Tibial artery (tissue), 4 donors: ENCODE results near the gene SEPTIN5.

Experiments
- DNase-seq, 2 donors: peaks; one replicate each; pipeline ENCODE4 v3.0.0-alpha.2; 2019
- H3K27ac ChIP-seq, 2 donors: fragments of 200-600 bp; sonication (generic) in 1 of 2; 1 replicate in 1 of 2; 2 replicates in 1 of 2; pipeline ENCODE4 v1.5.1; 2018 to 2019; ENCODE audit warnings: mild to moderate bottlenecking in 1 of 2
- H3K27me3 ChIP-seq, 2 donors: fragments of 200-600 bp; sonication (generic) in 1 of 2; one replicate each; pipeline versions ENCODE4 v1.5.1 to v1.6.0; 2016 to 2019
- H3K36me3 ChIP-seq, 3 donors: fragments of 200-600 bp; sonication (generic) in 2 of 3; one replicate each; pipeline ENCODE4 v1.5.1; 2016 to 2019; ENCODE audit warnings: mild to moderate bottlenecking in 2 of 3
- H3K4me1 ChIP-seq, 4 donors: fragments of 200-600 bp; sonication (generic) in 2 of 4; 1 replicate in 3 of 4; 2 replicates in 1 of 4; pipeline ENCODE4 v1.5.1; 2016 to 2019
- H3K4me3 ChIP-seq, 2 donors: fragments of 200-600 bp; sonication (generic) in 1 of 2; 1 replicate in 1 of 2; 2 replicates in 1 of 2; pipeline ENCODE4 v1.5.1; 2018 to 2019; ENCODE audit warnings: mild to moderate bottlenecking in 2 of 2
- H3K9me3 ChIP-seq, 3 donors: fragments of 200-600 bp; sonication (generic) in 1 of 3; one replicate each; pipeline ENCODE4 v1.5.1; 2016 to 2019
- intact Hi-C: fragments of 100-400 bp; cut with DNase I; formaldehyde crosslinking; loops from one replicate; pipeline ENCODE4 v1.15.0; 2023; ENCODE audit warnings: low total_unique reads
- TF ChIP-seq, protein P1 (sequence below), 2 experiments: fragments of 200-600 bp in 1 of 2; fragments of 450-650 bp in 1 of 2; IDR thresholded peaks; one replicate each; pipeline ENCODE4 v1.5.1; 2017 to 2019; ENCODE audit warnings: antibody characterized with exemption in 2 of 2, mild to moderate bottlenecking in 1 of 2, moderate library complexity in 1 of 2

SEPTIN5 gene

GRCh38 chr22:19763458-19764298 is 49.4 kb downstream of the SEPTIN5 start:
- intact Hi-C loops: no loop called here
- Histone ChIP-seq H3K4me1 (peaks cover 0 to 35% (median 24%) of the 10 kb centered on the region in 4 donors), H3K27me3 (peaks cover 0 to 89% of the 10 kb centered on the region in 2 donors), H3K36me3 (no peaks in the 10 kb centered on the region), H3K9me3 (no peaks in the 10 kb centered on the region), H3K4me3 (no peak overlapping the region), H3K27ac (no peak overlapping the region)
- TF ChIP-seq, protein P1, sequence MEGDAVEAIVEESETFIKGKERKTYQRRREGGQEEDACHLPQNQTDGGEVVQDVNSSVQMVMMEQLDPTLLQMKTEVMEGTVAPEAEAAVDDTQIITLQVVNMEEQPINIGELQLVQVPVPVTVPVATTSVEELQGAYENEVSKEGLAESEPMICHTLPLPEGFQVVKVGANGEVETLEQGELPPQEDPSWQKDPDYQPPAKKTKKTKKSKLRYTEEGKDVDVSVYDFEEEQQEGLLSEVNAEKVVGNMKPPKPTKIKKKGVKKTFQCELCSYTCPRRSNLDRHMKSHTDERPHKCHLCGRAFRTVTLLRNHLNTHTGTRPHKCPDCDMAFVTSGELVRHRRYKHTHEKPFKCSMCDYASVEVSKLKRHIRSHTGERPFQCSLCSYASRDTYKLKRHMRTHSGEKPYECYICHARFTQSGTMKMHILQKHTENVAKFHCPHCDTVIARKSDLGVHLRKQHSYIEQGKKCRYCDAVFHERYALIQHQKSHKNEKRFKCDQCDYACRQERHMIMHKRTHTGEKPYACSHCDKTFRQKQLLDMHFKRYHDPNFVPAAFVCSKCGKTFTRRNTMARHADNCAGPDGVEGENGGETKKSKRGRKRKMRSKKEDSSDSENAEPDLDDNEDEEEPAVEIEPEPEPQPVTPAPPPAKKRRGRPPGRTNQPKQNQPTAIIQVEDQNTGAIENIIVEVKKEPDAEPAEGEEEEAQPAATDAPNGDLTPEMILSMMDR (IDR thresholded peaks at IDR 0.05): no peak
- no peak for DNase-seq

DNA sequence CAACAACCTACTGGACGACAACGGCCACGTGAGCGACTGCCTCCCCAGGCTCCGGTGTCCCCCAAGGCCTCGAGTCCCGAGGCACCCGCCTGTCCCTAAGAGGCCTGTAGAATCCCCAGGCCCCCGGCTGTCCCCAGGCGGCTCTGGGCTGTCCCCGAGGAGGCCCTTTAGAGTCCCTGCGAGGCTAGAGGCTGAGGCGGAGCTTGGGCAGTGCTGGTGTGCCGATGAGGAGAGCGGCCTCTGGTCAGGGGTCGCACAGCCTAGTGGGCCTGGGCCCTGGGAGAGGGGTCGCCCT is 49.9 kb downstream of the SEPTIN5 start:
- intact Hi-C loops: no loop called here
- Histone ChIP-seq H3K9me3 (no peaks in the 10 kb centered on the region), H3K4me3 (no peak overlapping the region), H3K36me3 (no peaks in the 10 kb centered on the region), H3K27me3 (peaks cover 0 to 89% of the 10 kb centered on the region in 2 donors), H3K27ac (no peak overlapping the region), H3K4me1 (peaks cover 0 to 30% (median 22%) of the 10 kb centered on the region in 4 donors)
- TF ChIP-seq, protein P1 (IDR thresholded peaks at IDR 0.05): no peak
- DNase-seq: no peak

DNA sequence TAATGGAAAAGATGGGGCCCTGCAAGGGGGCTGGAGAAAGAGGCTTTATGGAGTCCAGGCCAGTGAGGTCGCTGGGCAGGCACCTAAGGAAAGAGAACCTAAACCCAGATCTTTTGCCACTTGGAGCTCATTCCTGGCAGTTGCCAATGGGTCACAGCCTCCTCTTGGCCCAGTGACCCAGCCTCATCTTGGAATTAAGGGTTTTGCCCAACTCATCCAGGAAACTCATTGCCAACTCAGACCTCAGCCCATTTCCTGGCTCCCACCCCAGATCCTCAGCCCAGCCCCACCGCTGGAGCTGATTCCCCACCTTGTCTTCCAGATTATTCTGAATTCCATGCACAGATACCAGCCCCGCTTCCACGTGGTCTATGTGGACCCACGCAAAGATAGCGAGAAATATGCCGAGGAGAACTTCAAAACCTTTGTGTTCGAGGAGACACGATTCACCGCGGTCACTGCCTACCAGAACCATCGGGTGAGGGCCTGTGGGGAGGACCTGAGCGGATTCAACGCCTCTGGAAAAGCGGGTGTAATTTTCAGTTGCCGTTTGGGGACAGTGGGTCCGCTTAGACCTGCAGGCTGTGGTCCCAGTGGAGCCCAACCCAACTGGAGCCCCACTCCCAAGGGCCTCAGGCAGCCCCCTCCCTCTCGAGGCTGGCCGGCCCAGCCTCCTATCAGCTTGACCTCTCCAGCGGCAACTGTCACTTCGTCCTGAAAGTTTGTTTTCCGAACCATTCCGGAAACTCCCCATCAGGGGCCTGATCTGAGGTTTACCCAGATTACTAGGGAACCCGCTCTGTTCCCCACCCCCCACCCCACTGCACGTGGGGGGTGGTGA is 50.6 kb downstream of the SEPTIN5 start:
- H3K9me3 ChIP-seq: no peaks in the 10 kb centered on the region
- no peak overlapping the region for H3K27ac ChIP-seq
- H3K36me3 ChIP-seq: no peaks in the 10 kb centered on the region
- no peak overlapping the region for H3K4me3 ChIP-seq
- TF ChIP-seq, protein P1 (IDR thresholded peaks at IDR 0.05): no peak
- DNase-seq: no peak
- H3K4me1 ChIP-seq: peaks cover 0 to 24% (median 16%) of the 10 kb centered on the region in 4 donors
- H3K27me3 ChIP-seq: peaks cover 0 to 89% of the 10 kb centered on the region in 2 donors
- intact Hi-C loops: no loop called here

DNA sequence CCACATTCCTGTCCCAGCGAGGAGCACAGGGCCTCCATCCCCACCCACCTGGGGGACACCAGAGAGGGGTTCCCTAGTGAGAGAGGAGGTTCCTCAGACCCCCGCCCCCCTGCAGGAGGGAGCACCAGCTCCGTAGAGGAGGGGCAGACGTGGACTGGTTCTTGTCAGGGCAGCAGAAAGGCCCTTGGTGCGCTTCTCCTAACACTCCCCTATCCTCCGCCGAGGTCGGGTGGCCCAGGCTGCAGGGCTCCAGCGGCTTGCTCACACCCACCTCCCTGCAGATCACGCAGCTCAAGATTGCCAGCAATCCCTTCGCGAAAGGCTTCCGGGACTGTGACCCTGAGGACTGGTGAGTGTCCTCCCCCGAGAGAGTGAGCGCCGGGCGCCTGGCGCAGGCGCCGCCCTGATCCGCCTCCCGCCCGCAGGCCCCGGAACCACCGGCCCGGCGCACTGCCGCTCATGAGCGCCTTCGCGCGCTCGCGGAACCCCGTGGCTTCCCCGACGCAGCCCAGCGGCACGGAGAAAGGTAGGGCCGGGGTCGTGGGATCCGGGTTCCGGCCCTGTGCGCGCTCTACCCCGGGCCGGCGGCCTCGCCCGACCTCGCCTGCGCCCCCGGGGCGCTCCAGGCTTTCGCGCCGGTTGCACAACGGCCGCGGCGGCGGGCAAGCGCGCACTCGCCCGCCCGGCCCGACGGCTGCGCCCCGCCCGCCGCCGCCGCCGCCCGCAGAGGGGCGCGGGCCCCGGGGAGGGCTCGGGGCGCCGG is 51.4 kb downstream of the SEPTIN5 start:
- peaks cover 0 to 96% of the 10 kb centered on the region in 2 donors for H3K27me3 ChIP-seq
- H3K4me1 ChIP-seq: peaks cover 0 to 23% (median 14%) of the 10 kb centered on the region in 4 donors
- peak overlapping the region in 1 of 2 donors; percentile 42 for H3K4me3 ChIP-seq
- H3K9me3 ChIP-seq: no peaks in the 10 kb centered on the region
- no peak overlapping the region for H3K27ac ChIP-seq
- intact Hi-C loops: no loop called here
- no peaks in the 10 kb centered on the region for H3K36me3 ChIP-seq
- TF ChIP-seq, protein P1 (IDR thresholded peaks at IDR 0.05): no peak
- no peak for DNase-seq

DNA sequence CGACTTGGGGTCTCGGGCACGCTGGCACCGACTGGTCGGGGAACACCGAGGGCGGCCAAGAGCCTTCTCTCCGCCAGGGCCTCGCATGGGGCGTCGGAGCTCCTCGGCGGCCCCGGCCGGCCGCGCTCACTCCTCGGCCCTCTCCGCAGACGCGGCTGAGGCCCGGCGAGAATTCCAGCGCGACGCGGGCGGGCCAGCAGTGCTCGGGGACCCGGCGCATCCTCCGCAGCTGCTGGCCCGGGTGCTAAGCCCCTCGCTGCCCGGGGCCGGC is 51.9 kb downstream of the SEPTIN5 start:
- H3K36me3 ChIP-seq: no peaks in the 10 kb centered on the region
- H3K4me3 ChIP-seq: peak overlapping the region; percentile 33 to 42
- H3K27ac ChIP-seq: no peak overlapping the region
- peaks cover 0 to 99% of the 10 kb centered on the region in 2 donors for H3K27me3 ChIP-seq
- no peaks in the 10 kb centered on the region for H3K9me3 ChIP-seq
- intact Hi-C loops: no loop called here
- no peak for DNase-seq
- peaks cover 0 to 21% (median 13%) of the 10 kb centered on the region in 4 donors for H3K4me1 ChIP-seq
- TF ChIP-seq, protein P1 (IDR thresholded peaks at IDR 0.05): no peak
